Stimulated activated CD8-positive, alpha-beta memory T cell treated with anti-CD3 and anti-CD28 coated beads, Interleukin-7, amount 100 ng/mL, for 1 hour (primary cell): ENCODE results near the gene RAI14.

Source experiments
- DNase-seq, 2 donors: peaks; one replicate each; pipeline ENCODE4 v3.0.0-alpha.2; 2020; ENCODE audit warnings: low read depth in 2 of 2

The RAI14 gene

DNA sequence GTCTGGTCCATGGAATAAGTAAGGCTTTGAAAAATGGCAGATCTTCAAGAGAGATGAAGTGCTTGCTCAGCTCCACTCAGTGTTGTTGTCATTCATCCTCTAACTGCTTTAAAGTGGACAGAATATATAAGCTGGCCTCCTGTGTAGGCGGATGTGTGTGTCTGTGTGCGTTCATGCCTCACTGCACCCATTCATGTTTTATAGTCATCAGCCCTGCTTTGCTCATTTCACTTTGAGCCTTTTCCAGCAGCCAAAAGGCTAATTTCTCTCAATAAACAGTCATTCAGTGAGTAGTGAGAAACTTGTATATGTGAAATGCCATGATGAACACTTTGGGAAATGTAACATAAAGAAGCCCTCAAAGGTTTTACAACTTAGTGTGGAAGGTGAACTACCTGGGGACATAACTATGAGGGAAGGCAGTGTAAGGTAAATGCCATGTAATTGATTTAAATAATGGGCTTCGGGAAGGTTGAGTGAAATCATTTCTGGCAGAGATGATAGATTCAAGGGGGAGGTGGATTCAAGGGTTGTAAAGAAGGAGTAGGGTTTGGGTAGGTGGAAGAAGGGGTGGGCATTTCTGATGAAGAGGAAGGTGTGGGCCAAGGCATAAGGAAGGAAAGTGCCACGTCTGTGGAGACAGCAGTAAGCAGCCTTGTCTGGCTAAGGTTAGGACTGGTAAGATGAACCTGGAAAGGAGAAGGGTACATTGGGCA, 198.5 kb downstream of the RAI14 start:
- DNase-seq, result no peak

DNA sequence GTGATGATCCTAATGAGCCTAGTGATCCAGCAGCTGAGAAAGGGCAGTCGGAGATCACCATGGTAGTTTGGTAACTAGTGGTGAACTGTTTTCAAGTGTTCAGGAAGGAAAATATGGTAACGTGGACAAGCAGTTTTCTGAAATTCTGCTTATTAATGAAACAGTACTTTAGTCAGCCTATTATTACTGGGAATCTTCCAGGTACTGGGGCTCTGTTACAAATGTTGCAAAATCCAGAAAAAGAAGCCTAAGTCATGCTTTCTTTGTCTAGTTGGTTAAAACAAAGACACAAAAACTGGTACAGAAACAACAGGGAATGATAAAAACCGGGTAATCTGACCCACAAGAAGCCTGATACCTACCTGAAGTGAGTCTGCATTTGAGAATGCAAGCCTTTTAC, 201.0 kb downstream of the RAI14 start:
- no peak for DNase-seq

DNA sequence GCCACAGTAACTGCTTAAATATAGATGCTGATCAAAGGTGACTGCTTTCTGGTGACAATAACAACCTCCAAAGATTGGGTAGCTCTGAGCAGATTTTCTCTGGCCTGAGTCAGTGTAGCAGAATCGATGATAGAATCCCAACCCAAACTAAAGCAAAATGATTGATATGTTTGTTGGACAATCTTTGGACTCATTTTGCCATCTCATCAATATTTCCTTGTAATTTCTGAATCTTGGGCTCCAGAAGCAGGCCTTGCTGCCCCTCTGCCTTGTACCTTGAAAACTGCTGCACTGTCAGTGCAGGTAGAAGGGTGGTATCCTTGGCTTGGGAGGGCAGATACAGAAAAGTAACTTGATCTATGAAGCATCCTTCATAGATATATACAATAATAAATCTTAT, 201.8 kb downstream of the RAI14 start:
- no peak for DNase-seq

DNA sequence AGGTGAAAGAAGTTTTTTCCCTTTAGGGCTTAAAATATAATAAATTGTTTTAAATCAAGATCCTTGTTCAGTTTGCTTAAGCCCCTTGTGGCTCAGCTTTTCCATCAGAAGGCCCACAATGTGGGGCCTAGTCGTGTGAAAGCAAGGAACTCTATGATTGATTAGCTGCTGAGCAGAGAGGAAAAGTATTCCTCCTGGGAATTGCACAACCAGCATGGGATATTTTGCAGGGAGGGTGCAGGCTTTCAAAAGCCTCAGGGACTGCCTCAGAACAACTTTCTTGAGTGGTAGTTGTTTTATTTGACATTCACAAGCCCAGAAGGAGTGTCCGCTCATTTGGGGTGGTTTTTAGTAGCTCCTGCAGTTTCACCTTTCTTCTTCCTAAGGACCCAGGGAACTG, 202.7 kb downstream of the RAI14 start:
- no peak for DNase-seq

DNA sequence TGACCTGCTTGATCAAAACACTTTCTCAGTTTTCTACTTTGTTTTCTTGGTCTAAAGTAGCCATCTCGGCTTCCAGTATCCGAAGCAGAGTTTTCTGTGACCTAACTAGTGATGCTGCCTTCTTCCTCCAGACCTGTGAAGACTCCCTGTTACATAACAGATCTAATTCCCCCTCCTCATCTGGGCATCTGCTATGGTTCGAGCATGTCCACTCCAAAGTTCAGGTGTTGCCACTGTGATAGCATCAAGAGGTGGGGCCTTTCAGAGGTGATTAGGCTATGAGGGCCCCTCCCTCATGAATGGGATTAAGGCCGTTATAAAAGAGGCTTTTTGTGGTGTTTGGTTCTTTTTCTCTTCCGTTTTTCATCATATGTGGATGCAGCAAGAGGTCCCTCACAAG, 203.1 kb downstream of the RAI14 start:
- no peak for DNase-seq

GRCh38 chr5:34863946-34864345, 207.8 kb downstream of the RAI14 start:
- no peak for DNase-seq

DNA sequence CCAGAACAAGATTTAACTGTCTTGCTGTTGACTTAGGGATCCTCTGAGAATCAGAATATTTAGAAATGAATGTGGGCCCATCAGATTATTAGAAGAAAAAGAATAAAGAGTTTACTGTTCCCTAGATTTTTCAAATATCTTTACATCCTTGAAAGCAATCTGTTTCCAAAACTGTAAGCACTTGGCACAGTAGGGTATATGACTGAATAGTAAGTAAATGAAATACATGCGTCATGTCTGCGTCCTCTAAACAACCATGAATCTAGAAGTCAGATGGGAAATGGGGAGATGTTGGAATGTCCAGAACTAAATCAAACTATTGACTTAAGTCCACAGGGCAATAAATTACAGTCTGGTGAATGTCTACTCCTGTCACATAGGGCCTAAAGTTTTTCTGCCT, 209.0 kb downstream of the RAI14 start:
- no peak for DNase-seq

- DNase-seq, result no peak
These were observed 210.9 kb downstream of the RAI14 start for GRCh38 chr5:34866989-34867471.

DNA sequence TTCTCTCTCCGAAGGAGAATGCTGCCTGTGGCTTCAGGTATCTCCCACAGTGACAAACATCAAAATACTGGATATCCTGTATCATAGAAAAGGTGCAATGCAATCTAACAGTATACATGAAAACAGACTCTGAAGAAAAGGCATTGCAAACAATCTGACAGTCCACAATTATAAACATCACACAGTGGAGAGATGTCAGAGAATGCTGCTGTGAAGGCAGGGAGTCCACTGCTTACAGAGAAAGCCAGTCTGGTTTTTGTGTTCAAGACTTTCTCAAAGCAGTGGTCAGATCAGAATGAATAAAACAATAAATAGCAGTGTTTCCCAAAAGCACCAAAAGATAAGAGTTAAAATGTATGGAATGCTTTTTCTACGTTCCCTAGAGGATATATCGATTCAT, 211.5 kb downstream of the RAI14 start:
- DNase-seq, result no peak

GRCh38 chr5:34868791-34869190, 212.7 kb downstream of the RAI14 start:
- DNase-seq, result no peak

GRCh38 chr5:34869256-34869655, 213.1 kb downstream of the RAI14 start:
- no peak for DNase-seq

DNA sequence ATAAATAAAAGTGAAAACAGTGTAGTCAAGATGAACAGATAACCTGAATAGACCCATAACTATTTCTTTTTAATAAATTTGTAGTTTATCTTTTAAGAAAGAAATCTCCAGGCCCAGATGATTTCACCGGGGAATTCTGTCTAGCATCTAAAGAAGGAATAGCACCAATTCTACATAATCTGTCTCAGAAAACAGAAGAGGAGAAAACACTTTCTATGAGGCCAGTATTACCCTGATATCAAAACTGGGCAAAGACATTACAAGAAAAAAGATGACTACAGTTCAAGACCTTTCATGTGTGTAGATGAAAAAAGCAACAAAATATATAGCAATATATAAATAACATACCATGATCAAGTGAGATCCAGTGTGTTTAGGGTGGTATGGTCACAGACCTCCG, 214.3 kb downstream of the RAI14 start:
- DNase-seq, result no peak

DNA sequence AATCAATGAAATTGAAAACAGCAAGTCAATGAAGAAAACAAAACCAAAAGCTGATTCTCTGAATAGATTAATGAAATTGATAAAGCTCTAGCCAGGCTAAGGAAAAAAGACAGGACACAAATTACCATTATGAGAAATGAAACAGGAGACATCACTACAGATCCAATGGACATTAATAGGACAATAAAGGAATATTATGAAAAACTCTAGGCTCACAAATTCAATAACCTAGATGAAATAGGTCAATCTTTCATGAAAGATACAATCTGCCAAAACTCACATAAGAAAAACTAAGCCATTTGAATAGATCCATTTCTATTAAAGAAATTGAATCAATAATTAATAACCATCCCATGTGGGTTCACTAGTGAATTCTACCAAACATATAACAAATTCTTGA, 220.1 kb downstream of the RAI14 start:
- DNase-seq, result no peak

- DNase-seq, result no peak
These were observed 225.1 kb downstream of the RAI14 start for GRCh38 chr5:34881246-34881645.
